Mucosa of rectum (tissue), 2 donors: ENCODE results near the gene GBF1.

Experiments
- H3K27ac ChIP-seq, 2 donors: one replicate each; pipeline ENCODE4 v1.7.0; 2013; ENCODE audit warnings: inconsistent platforms in 2 of 2, low read depth in 2 of 2, low read length in 2 of 2
- H3K27me3 ChIP-seq, 2 donors: one replicate each; pipeline ENCODE4 v1.7.0; 2013; ENCODE audit warnings: low read length in 2 of 2; ENCODE audit not compliant: control insufficient read depth in 2 of 2, insufficient read depth in 2 of 2
- H3K36me3 ChIP-seq, 2 donors: one replicate each; pipeline ENCODE4 v1.7.0; 2013; ENCODE audit warnings: low read length in 2 of 2; ENCODE audit not compliant: control insufficient read depth in 2 of 2, insufficient read depth in 2 of 2
- H3K4me1 ChIP-seq, 2 donors: one replicate each; pipeline ENCODE4 v1.7.0; 2013; ENCODE audit warnings: low read length in 2 of 2, mild to moderate bottlenecking in 1 of 2; ENCODE audit not compliant: control insufficient read depth in 2 of 2, insufficient read depth in 2 of 2
- H3K4me3 ChIP-seq, 2 donors: one replicate each; pipeline ENCODE4 v1.7.0; 2013; ENCODE audit warnings: low read length in 2 of 2
- H3K9ac ChIP-seq, 2 donors: one replicate each; pipeline ENCODE4 v1.7.0; 2013; ENCODE audit warnings: low read length in 2 of 2, low read depth in 1 of 2, mild to moderate bottlenecking in 1 of 2
- H3K9me3 ChIP-seq, 2 donors: one replicate each; pipeline ENCODE4 v1.7.0; 2013; ENCODE audit warnings: low read length in 2 of 2; ENCODE audit not compliant: control insufficient read depth in 2 of 2
- donor health status: healthy.
- donor health status: Normal muscosa, but diverticular disease.

GBF1 gene

GRCh38 chr10:102344067-102344466 lies 98.7 kb downstream of the GBF1 start:
- Histone ChIP-seq H3K36me3 (peaks cover 13 to 26% of the 10 kb centered on the region in 2 donors), H3K4me1 (no peaks in the 10 kb centered on the region), H3K27ac (no peak overlapping the region), H3K9me3 (no peaks in the 10 kb centered on the region), H3K27me3 (no peaks in the 10 kb centered on the region), H3K9ac (no peak overlapping the region), H3K4me3 (no peak overlapping the region)

GRCh38 chr10:102347236-102347828 lies 102.0 kb downstream of the GBF1 start:
- no peak overlapping the region for H3K9ac ChIP-seq
- no peaks in the 10 kb centered on the region for H3K27me3 ChIP-seq
- H3K4me3 ChIP-seq, result no peak overlapping the region
- no peak overlapping the region for H3K27ac ChIP-seq
- H3K9me3 ChIP-seq, result no peaks in the 10 kb centered on the region
- no peaks in the 10 kb centered on the region for H3K4me1 ChIP-seq
- H3K36me3 ChIP-seq, result peaks cover 29 to 43% of the 10 kb centered on the region in 2 donors

GRCh38 chr10:102352066-102352715 lies 106.9 kb downstream of the GBF1 start:
- Histone ChIP-seq H3K27ac (no peak overlapping the region), H3K9me3 (no peaks in the 10 kb centered on the region), H3K4me3 (no peak overlapping the region), H3K4me1 (no peaks in the 10 kb centered on the region), H3K9ac (no peak overlapping the region), H3K27me3 (no peaks in the 10 kb centered on the region), H3K36me3 (peaks cover 55 to 61% of the 10 kb centered on the region in 2 donors)

- H3K27me3 ChIP-seq, result no peaks in the 10 kb centered on the region
- H3K27ac ChIP-seq, result no peak overlapping the region
- H3K36me3 ChIP-seq, result peaks cover 72% of the 10 kb centered on the region in 2 donors
- H3K4me1 ChIP-seq, result no peaks in the 10 kb centered on the region
- H3K9ac ChIP-seq, result no peak overlapping the region
- H3K4me3 ChIP-seq, result no peak overlapping the region
- no peaks in the 10 kb centered on the region for H3K9me3 ChIP-seq
Measured at GRCh38 chr10:102354451-102354850, 109.1 kb downstream of the GBF1 start.

GRCh38 chr10:102358712-102359382 lies 113.5 kb downstream of the GBF1 start:
- Histone ChIP-seq H3K9ac (no peak overlapping the region), H3K27ac (no peak overlapping the region), H3K4me1 (no peaks in the 10 kb centered on the region), H3K36me3 (peaks cover 77 to 82% of the 10 kb centered on the region in 2 donors), H3K4me3 (no peak overlapping the region), H3K27me3 (no peaks in the 10 kb centered on the region), H3K9me3 (no peaks in the 10 kb centered on the region)

GRCh38 chr10:102367441-102367840 lies 122.1 kb downstream of the GBF1 start:
- H3K9ac ChIP-seq, result no peak overlapping the region
- H3K36me3 ChIP-seq, result peaks cover 77 to 90% of the 10 kb centered on the region in 2 donors
- H3K4me1 ChIP-seq, result no peaks in the 10 kb centered on the region
- H3K9me3 ChIP-seq, result no peaks in the 10 kb centered on the region
- no peak overlapping the region for H3K4me3 ChIP-seq
- H3K27ac ChIP-seq, result no peak overlapping the region
- no peaks in the 10 kb centered on the region for H3K27me3 ChIP-seq

- H3K27ac ChIP-seq, result no peak overlapping the region
Measured at GRCh38 chr10:102368077-102368476, 122.7 kb downstream of the GBF1 start.

GRCh38 chr10:102371295-102371694 lies 126.0 kb downstream of the GBF1 start:
- Histone ChIP-seq H3K4me1 (no peaks in the 10 kb centered on the region), H3K9ac (no peak overlapping the region), H3K9me3 (no peaks in the 10 kb centered on the region), H3K4me3 (no peak overlapping the region), H3K36me3 (peaks cover 64 to 91% of the 10 kb centered on the region in 2 donors), H3K27ac (no peak overlapping the region), H3K27me3 (no peaks in the 10 kb centered on the region)

More at GRCh38 chr10:102368077-102368476, 122.7 kb downstream of the GBF1 start:
- Histone ChIP-seq H3K27me3 (no peaks in the 10 kb centered on the region), H3K4me1 (no peaks in the 10 kb centered on the region), H3K9ac (no peak overlapping the region), H3K4me3 (no peak overlapping the region), H3K36me3 (peaks cover 73 to 89% of the 10 kb centered on the region in 2 donors), H3K9me3 (no peaks in the 10 kb centered on the region)

GRCh38 chr10:102375250-102375649 lies 129.9 kb downstream of the GBF1 start:
- Histone ChIP-seq H3K27ac (no peak overlapping the region), H3K36me3 (peaks cover 59 to 83% of the 10 kb centered on the region in 2 donors), H3K9ac (no peak overlapping the region), H3K9me3 (no peaks in the 10 kb centered on the region), H3K27me3 (no peaks in the 10 kb centered on the region), H3K4me3 (no peak overlapping the region), H3K4me1 (no peaks in the 10 kb centered on the region)

GRCh38 chr10:102375867-102376266 lies 130.5 kb downstream of the GBF1 start:
- no peaks in the 10 kb centered on the region for H3K27me3 ChIP-seq
- peaks cover 56 to 83% of the 10 kb centered on the region in 2 donors for H3K36me3 ChIP-seq
- no peak overlapping the region for H3K9ac ChIP-seq
- no peaks in the 10 kb centered on the region for H3K9me3 ChIP-seq
- no peak overlapping the region for H3K27ac ChIP-seq
- no peak overlapping the region for H3K4me3 ChIP-seq
- H3K4me1 ChIP-seq, result no peaks in the 10 kb centered on the region
